Stimulated activated CD8-positive, alpha-beta memory T cell treated with anti-CD3 and anti-CD28 coated beads, Interleukin-15, amount 100 ng/mL, for 24 hours (primary cell): ENCODE data around the gene PDX1.

ENCODE experiments used
- DNase-seq: peaks from one replicate; pipeline ENCODE4 v3.0.0-alpha.2; 2020; ENCODE audit warnings: low read depth

The PDX1 gene

GRCh38 chr13:27922883-27923612 lies 3.2 kb downstream of the PDX1 start:
- no peak for DNase-seq

DNA sequence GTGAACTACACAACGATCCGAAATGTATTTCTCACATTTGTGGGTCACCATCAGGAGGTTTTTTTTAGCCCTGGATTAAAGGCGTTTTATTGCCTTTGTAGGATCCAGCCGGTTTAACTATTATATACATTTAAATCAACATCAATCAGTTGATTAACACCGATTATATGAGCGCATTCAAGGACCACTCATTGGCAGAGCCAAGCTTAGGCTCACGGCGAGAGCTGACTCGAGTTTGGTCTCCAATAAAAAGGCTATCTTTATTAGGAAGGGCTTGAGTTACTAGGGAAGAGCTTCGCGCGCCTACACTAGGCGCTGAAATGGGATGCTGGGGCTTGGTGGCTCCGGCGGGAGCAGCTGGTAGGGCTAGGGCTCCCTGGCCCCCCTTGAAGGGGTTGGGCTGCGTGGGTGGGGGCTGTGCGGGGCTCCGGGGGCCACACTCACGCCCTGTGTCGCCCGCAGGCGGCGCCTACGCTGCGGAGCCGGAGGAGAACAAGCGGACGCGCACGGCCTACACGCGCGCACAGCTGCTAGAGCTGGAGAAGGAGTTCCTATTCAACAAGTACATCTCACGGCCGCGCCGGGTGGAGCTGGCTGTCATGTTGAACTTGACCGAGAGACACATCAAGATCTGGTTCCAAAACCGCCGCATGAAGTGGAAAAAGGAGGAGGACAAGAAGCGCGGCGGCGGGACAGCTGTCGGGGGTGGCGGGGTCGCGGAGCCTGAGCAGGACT lies 4.2 kb downstream of the PDX1 start:
- no peak for DNase-seq

GRCh38 chr13:27924529-27925141 lies 4.8 kb downstream of the PDX1 start:
- DNase-seq = no peak

- DNase-seq = no peak
These were observed 5.6 kb downstream of the PDX1 start for GRCh38 chr13:27925220-27925991.

DNA sequence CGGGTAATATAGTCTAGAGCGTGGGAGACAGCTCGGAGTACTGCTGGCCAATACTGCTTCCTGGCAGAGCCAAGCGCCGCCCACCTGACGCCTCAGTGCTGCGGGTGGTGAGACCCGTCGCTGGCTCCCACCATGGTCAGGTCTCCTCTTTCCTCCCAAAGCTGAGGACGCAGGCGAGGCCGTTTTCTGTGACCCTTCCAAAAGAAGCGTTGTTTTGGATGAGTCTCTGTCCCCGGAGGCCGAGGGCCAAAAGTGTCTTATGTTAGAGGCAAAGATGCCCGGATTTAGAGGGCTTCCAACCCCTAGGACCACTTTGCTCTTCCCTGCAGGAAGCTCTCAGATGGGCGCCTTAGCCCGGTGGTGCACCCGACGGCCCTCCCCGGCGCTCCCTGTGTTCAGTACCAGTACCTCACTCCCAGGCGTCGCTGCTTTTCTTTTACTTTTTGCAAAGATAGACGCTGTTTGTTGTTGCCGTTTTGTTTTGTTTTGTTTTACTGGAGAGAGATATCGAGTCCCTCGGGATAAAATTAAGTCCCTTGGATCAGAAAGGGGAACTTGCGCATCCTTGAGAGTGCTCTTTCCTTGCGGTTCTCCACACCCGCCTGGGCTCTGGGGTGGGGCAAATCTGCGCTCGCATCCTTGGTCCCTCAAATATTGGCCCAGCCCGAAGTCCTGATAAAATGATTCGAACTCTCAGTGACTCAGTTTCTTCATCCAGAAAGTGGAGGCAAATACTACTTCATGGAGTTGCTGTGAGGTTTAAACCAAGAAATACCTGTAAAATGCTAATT lies 7.0 kb downstream of the PDX1 start:
- DNase-seq = no peak

DNA sequence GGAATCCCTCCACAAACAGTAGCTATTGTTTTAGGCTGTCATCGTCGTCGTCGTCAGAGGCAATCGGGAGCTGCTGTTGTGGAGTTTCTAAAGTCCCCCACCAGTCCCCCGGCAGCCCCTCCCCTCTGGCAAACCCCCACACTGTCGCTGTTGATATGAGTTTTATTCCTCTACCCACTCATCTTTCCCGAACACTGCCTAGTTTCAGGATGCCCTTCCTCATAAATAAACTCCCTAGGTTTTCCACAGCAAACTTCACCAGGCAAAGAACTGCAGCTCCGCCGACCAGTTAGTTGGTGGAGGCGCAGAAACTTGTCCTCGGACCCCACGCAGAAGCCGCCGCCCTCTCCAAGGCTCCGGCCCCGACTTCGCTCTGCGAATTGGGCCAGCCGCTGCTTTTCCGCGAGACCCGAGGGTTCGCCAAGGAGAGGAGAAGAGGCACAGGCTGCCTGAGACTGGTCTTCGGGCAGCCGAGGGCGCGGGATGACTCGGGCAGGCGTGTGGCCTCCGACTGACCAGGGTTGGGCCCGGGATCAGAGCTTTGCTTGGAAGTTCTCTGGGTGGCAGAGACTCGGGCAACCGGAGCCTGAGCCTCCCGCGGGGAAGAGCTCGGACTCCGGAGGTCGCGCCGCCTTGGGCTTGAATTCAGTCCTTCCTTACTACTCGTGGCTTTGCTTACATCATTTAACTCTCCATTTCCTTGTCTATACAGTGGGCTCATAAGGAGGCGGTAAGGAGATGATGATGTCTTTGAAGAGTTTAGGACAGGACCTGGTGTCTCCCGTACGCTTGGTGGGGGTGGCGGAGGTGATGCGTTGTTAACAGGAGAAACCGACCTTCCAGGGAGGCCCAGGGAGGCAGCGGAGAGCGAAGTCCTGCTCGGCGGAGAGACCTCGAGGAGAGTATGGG lies 7.9 kb downstream of the PDX1 start:
- no peak for DNase-seq

GRCh38 chr13:27928353-27928804 lies 8.6 kb downstream of the PDX1 start:
- DNase-seq = no peak

DNA sequence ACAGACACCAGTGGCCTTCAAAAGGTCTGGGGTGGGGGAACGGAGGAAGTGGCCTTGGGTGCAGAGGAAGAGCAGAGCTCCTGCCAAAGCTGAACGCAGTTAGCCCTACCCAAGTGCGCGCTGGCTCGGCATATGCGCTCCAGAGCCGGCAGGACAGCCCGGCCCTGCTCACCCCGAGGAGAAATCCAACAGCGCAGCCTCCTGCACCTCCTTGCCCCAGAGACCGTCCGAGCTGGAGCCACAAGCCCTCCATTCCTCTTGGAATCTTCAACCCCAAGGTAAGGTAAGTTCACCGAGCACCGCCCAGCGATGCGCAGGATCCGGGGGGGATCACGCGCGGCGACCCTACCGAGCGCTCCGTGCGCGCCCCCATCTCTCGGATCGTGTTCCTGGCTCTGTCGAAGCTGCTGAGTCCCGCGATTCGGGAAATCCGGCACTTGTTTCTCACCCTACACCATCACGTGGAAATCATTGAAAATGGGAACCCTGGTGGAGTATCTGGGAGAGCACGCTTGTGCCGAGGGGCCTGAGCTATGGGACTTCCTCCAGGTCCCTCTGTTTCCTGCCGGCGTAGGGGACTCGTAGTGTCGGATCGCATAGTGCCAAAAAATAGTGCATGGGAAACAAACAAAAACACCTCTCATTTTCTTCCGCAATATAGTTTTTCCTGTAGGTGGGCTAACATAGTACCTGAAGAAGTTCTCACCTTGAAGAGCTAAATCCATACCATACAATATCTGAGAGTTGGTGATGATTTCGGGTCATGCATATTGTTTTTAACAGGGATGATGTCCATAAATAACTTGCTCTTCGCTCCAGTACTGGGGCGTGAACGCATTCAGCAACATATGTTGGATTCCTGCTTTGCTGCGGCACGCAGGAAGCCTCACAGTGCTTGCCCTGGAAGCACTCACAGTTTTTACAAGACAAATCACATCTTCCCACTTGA lies 9.3 kb downstream of the PDX1 start:
- no peak for DNase-seq

DNA sequence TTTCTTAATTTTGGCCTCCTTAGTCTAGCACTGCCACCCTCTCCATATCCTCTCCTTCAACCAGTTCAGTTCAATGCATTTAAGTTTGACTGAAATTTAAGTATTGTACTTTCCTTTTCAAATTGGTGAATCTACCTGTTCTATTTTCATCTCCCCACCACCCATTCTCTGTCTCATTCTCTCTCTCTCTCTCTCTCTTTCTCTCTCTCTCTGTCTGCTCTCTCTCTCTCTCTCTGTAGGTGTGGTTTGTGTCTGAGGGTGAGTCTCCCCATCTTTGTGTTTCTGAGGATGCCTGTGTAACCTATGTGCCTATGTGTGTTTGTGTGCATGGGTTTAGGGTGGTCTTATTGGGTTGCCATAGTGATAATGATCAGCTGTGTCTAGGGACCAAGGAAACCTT lies 10.1 kb downstream of the PDX1 start:
- no peak for DNase-seq

DNA sequence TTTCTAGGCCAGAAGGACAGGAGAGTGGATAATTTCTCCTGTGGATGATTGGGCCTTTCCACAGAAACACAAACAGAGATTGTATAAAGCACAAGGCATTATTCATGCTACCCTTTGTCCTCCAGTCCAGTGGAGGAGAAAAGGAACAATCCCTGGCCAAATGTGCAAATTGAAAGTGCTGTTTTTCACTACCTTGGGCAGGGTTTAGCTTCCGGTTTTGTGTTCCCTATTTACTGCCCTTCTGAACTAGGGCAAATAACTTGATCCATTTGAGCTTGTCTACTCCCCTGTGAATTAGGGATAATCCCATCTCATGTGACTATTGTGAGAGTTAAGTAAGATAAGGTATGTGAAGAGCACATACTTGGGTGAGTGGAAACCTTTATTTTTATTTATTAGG lies 13.3 kb downstream of the PDX1 start:
- no peak for DNase-seq

GRCh38 chr13:27933580-27934328 lies 14.0 kb downstream of the PDX1 start:
- DNase-seq = no peak

- DNase-seq = no peak
These were observed 23.2 kb downstream of the PDX1 start for GRCh38 chr13:27942972-27943371.

GRCh38 chr13:27952876-27953675 lies 33.3 kb downstream of the PDX1 start:
- no peak for DNase-seq

DNA sequence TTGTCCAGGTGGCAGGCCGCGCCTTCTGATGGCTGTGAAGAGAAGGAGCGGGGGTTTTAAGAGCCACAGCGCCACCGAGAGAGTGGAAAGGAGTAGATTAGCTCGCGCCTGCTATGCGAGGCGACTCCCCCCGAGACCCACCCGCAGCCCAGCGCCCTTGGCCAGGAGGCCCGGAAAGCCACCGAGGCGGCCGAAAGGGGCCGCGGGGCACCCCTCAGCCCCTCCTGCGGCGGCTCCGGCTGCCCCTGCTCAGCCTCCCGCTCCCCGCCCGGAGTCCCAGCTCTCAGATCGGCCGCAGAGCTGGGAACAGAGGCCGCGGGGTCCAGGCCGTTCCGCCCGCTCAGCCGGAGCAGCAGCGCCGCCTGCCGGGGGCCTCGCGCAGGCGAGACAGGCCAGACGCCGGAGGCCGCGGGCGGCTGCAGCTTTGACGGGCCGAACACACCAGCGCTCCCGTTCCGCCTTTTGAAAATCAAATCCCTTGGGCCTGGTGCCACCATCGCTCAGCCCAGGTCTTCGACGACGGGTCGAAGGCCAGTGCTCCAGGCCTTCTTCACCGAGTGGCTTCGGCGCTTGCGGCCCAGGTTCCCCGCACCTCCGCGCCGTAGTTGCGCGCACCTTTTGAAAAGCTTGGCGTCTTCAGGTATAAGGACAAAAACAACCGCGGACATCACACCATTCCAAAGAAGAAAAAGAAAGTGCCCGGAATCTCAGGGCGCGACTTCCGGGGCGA lies 34.0 kb downstream of the PDX1 start:
- DNase-seq = peak; percentile 59

GRCh38 chr13:27954406-27954851 lies 34.6 kb downstream of the PDX1 start:
- DNase-seq = no peak

DNA sequence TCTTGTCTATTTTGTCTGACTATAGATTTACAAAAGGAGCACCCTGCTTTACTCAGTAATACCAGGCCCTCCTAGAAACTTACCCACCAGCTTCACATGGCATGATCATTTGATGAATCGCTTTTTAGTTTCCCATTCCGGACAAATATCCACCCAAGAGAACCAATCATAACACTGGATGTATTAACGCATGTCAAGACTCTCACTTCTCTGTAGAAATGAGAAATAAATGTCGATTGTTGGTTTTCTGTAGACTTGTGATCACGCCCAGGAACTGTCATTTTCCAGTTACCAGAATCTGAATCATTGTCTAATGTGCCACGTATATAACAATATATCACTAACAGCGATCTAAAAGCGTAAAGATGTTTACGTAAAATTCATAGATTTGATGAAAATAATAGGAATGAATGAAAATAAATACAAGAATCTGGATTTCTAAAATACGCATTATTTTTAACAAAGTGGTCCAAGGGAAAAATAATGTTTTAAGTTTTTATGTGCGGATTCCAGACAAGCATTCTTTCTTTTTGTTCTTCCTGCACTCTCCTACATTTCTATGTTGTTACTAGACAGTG lies 35.3 kb downstream of the PDX1 start:
- DNase-seq = no peak
